Hepatic stellate cell (primary cell): ENCODE results near the gene NDUFAF2.
"Not testable (repeated sequence)": the region's sequence is repeated elsewhere in the genome, so short reads cannot be mapped to it uniquely, and the experiment has no call there.

ENCODE experiments used
- DNase-seq: peaks from one replicate; pipeline ENCODE4 v3.0.0; 2011; ENCODE audit warnings: low spot score

The NDUFAF2 gene

GRCh38 chr5:61177716-61178115 lies 232.7 kb downstream of the NDUFAF2 start:
- no peak for DNase-seq

- DNase-seq, result no peak
Observed at GRCh38 chr5:61178702-61179101, 233.7 kb downstream of the NDUFAF2 start.

- DNase-seq, result no peak
Observed at GRCh38 chr5:61180886-61181285, 235.9 kb downstream of the NDUFAF2 start.

GRCh38 chr5:61182449-61182848 lies 237.4 kb downstream of the NDUFAF2 start:
- no peak for DNase-seq

- DNase-seq, result no peak
Observed at GRCh38 chr5:61183538-61183937, 238.5 kb downstream of the NDUFAF2 start.

GRCh38 chr5:61184708-61185107 lies 239.7 kb downstream of the NDUFAF2 start:
- DNase-seq, result no peak

- no peak for DNase-seq
Observed at GRCh38 chr5:61186634-61187033, 241.6 kb downstream of the NDUFAF2 start.

GRCh38 chr5:61187352-61187751 lies 242.3 kb downstream of the NDUFAF2 start:
- DNase-seq, result not testable (repeated sequence)

- DNase-seq, result not testable (repeated sequence)
Observed at GRCh38 chr5:61187826-61188225, 242.8 kb downstream of the NDUFAF2 start.

GRCh38 chr5:61198606-61199005 lies 253.6 kb downstream of the NDUFAF2 start:
- no peak for DNase-seq

- DNase-seq, result no peak
Observed at GRCh38 chr5:61200582-61201155, 255.7 kb downstream of the NDUFAF2 start.

GRCh38 chr5:61202213-61202612 lies 257.2 kb downstream of the NDUFAF2 start:
- peak; percentile 8 for DNase-seq
